ENCODE data around the gene ZP1. TPM values are rescaled to one million over a fixed set of nuclear protein-coding genes. Genes with fewer than 3 reads are reported as not detected.

ZP1 gene
- total and polyA plus RNA-seq, 10 of the 15 experiments (the other 5 are each of a cell fraction or from before 2014, with no cell fraction given): not detected

GRCh38 chr11:60873533-60873932 lies 6.2 kb downstream of the ZP1 start (continued):
- TF ChIP-seq NR2F1 (conservative IDR thresholded peaks at IDR 0.05) (no peak), ZNF384 (IDR thresholded peaks at IDR 0.05; ENCODE audit: borderline replicate concordance, low read depth, low read length) (no peak), ASH2L (IDR thresholded peaks at IDR 0.05; ENCODE audit: borderline replicate concordance, low read depth) (no peak), MXI1 (IDR thresholded peaks at IDR 0.05; ENCODE audit: low read depth, low read length) (no peak), RELA (IDR thresholded peaks at IDR 0.05; ENCODE audit: borderline replicate concordance, partially characterized antibody) (no peak), FOS (IDR thresholded peaks at IDR 0.05; ENCODE audit: borderline replicate concordance, extremely low read depth, insufficient read length) (no peak), NFYB (IDR thresholded peaks at IDR 0.05; ENCODE audit: insufficient read depth, low read depth, low read length) (no peak), MYC (IDR thresholded peaks at IDR 0.05; ENCODE audit: insufficient read depth, insufficient read length, insufficient replicate concordance, low read length, severe bottlenecking) (no peak)

GRCh38 chr11:60874421-60875365 lies 7.4 kb downstream of the ZP1 start:
- ATAC-seq (no peak), FAIRE-seq (no peak), DNase-seq (ENCODE audit: low read depth, low spot score) (no peak)
- no peak overlapping the region for H2AFZ ChIP-seq (ENCODE audit: control insufficient read depth, low read depth, low read length)
- H3K27me3 ChIP-seq (replicated peaks in 1 of 2; ENCODE audit: control insufficient read depth in 2 of 2, insufficient read depth in 2 of 2, low read length in 1 of 2): no peaks in the 10 kb centered on the region
- no TSS peak for BruUV-seq (replicated peaks)
- WGBS (ENCODE audit: insufficient coverage, insufficient replicate concordance, low lambda C conversion rate, missing lambda C conversion rate): 92% methylated on average over 13 of the region's 13 CpGs
- intact Hi-C loops (cut with micrococcal nuclease; ENCODE audit: unreplicated experiment): no loop called here
- RAD21 ChIA-PET (ENCODE audit: unreplicated experiment): no interaction called here
- POLR2A ChIA-PET: no interaction called here
- H3K4me1 ChIP-seq (ENCODE audit: control insufficient read depth, insufficient read depth, low read length): no peaks in the 10 kb centered on the region
- H3K4me3 ChIP-seq: no peak overlapping the region
- H3K9ac ChIP-seq (ENCODE audit: control insufficient read depth, insufficient read depth, low read length): no peak overlapping the region
- SMC1A ChIA-PET (ENCODE audit: uncharacterized antibody, unreplicated experiment): interaction anchor here (1.0 kb wide), 1 partner anchor 254 kb away, joined by 3 read pairs; no protein-coding TSS in a partner anchor
- no peak overlapping the region for H3K27ac ChIP-seq (ENCODE audit: control insufficient read depth, insufficient read depth)
- CTCF ChIA-PET: interaction anchor here (0.6 kb wide), 1 partner anchor 36 kb away, joined by 3 read pairs; no protein-coding TSS in a partner anchor
- H3K4me2 ChIP-seq (ENCODE audit: control insufficient read depth, insufficient read depth): no peak overlapping the region
- in situ Hi-C loops (cut with MboI): no loop called here
- H4K20me1 ChIP-seq (ENCODE audit: control insufficient read depth, insufficient read depth): no peaks in the 10 kb centered on the region; the same call in 1 of the 2 replicates
- no peaks in the 10 kb centered on the region; a peak in 3 of 4 replicates for H3K36me3 ChIP-seq (ENCODE audit: control insufficient read depth in 2 of 2, insufficient read depth in 2 of 2, low read length in 1 of 2)
- no peaks in the 10 kb centered on the region for H3K79me2 ChIP-seq (ENCODE audit: control insufficient read depth, insufficient read depth, low read length)
- no peaks in the 10 kb centered on the region for H3K9me3 ChIP-seq (replicated peaks; ENCODE audit: control insufficient read depth, insufficient read depth, low read length)
- TF ChIP-seq BCLAF1 (IDR thresholded peaks at IDR 0.05) (no peak), ESRRA (IDR thresholded peaks at IDR 0.05; ENCODE audit: low read length) (no peak), HDGF (IDR thresholded peaks at IDR 0.05) (no peak), SREBF2 (IDR thresholded peaks at IDR 0.05; ENCODE audit: low read length) (no peak), RCOR1 (conservative IDR thresholded peaks at IDR 0.05; ENCODE audit: low read depth, low read length) (no peak), CEBPB (IDR thresholded peaks at IDR 0.05; ENCODE audit: borderline replicate concordance in 1 of 2, low read depth in 2 of 2, low read length in 2 of 2) (no peak), WRNIP1 (IDR thresholded peaks at IDR 0.05; ENCODE audit: borderline replicate concordance, low read depth, low read length) (no peak), ZBTB33 (IDR thresholded peaks at IDR 0.05) (no peak), TCF12 (IDR thresholded peaks at IDR 0.05; ENCODE audit: low read depth, low read length) (no peak), IKZF1 (conservative IDR thresholded peaks at IDR 0.05) (no peak)
